Kidney epithelial cell (primary cell): ENCODE data around the gene WDR4. TPM values are rescaled to one million over a fixed set of nuclear protein-coding genes. Genes with fewer than 3 reads are reported as not detected.
"Not testable (repeated sequence)": the region's sequence is repeated elsewhere in the genome, so short reads cannot be mapped to it uniquely, and the experiment has no call there.

ENCODE experiments used
- DNase-seq: peaks from one replicate; pipeline ENCODE4 v3.0.0-alpha.2; 2010; ENCODE audit warnings: low read depth
- H3K27me3 ChIP-seq: 2 replicates; pipeline ENCODE4 v1.6.0; 2011; ENCODE audit warnings: low read length; ENCODE audit not compliant: control insufficient read depth, insufficient read depth
- H3K36me3 ChIP-seq: 2 replicates; pipeline ENCODE4 v1.5.1; 2011; ENCODE audit warnings: low read length; ENCODE audit not compliant: control insufficient read depth, insufficient read depth
- H3K4me3 ChIP-seq: 2 replicates; pipeline ENCODE4 v1.5.1; 2011; ENCODE audit warnings: low read depth, mild to moderate bottlenecking, control low read depth, low read length
- CTCF ChIP-seq: IDR thresholded peaks from 2 replicates; pipeline ENCODE4 v1.5.1; 2011; ENCODE audit warnings: mild to moderate bottlenecking, moderate library complexity, low read length, control low read depth, inconsistent platforms; ENCODE audit not compliant: insufficient read depth, poor library complexity, severe bottlenecking
- total RNA-seq: library from RNA; depleted of rRNA; stranded (reverse); fragments of >200 nt; gene quantifications from 2 replicates; pipeline ENCODE4 v1.2.3, GENCODE V29; 2015

Gene WDR4
- total RNA-seq, 1 donor from 2014 or later = 17.2 TPM

GRCh38 chr21:42819861-42820615 is 59.3 kb downstream of the WDR4 start:
- H3K36me3 ChIP-seq = no peaks in the 10 kb centered on the region
- H3K4me3 ChIP-seq = no peak overlapping the region
- no peak for DNase-seq
- H3K27me3 ChIP-seq = no peaks in the 10 kb centered on the region
- no peak for TF ChIP-seq CTCF

- no peaks in the 10 kb centered on the region for H3K36me3 ChIP-seq
- TF ChIP-seq CTCF = peak; percentile 71
- no peaks in the 10 kb centered on the region for H3K27me3 ChIP-seq
- H3K4me3 ChIP-seq = no peak overlapping the region
- DNase-seq = no peak
Measured at GRCh38 chr21:42818328-42818749, 61.0 kb downstream of the WDR4 start.

GRCh38 chr21:42815217-42815616 is 64.1 kb downstream of the WDR4 start:
- TF ChIP-seq CTCF = no peak
- Histone ChIP-seq H3K36me3 (no peaks in the 10 kb centered on the region), H3K27me3 (no peaks in the 10 kb centered on the region), H3K4me3 (no peak overlapping the region)
- no peak for DNase-seq

- not testable (repeated sequence) for DNase-seq, H3K4me3 ChIP-seq, H3K27me3 ChIP-seq
Measured at GRCh38 chr21:42812528-42813241, 66.7 kb downstream of the WDR4 start.

GRCh38 chr21:42811960-42812359 is 67.4 kb downstream of the WDR4 start:
- DNase-seq = no peak
- Histone ChIP-seq H3K27me3 (no peaks in the 10 kb centered on the region), H3K4me3 (no peak overlapping the region), H3K36me3 (no peaks in the 10 kb centered on the region)
- TF ChIP-seq CTCF = no peak

More at GRCh38 chr21:42812528-42813241, 66.7 kb downstream of the WDR4 start:
- not testable (repeated sequence) for H3K36me3 ChIP-seq

- Histone ChIP-seq H3K4me3 (no peak overlapping the region), H3K36me3 (no peaks in the 10 kb centered on the region), H3K27me3 (no peaks in the 10 kb centered on the region)
- TF ChIP-seq CTCF = no peak
- no peak for DNase-seq
Measured at GRCh38 chr21:42809577-42810475, 69.5 kb downstream of the WDR4 start.
